Activated naive CD8-positive, alpha-beta T cell treated with anti-CD3 and anti-CD28 coated beads, Interleukin-2, amount 50 U/mL, for 24 hours (primary cell): Measurements from ENCODE around the gene CD36.

ENCODE experiments used
- ATAC-seq: fragments of 150-1000 bp; cut with Tn5 transposase; one replicate; pipeline ENCODE4 v1.10.0; 2021
- DNase-seq: peaks from one replicate; pipeline ENCODE4 v3.0.0; 2021
- H3K27ac Mint-ChIP-seq: one replicate; pipeline ENCODE4 v1.8.0; 2021; ENCODE audit warnings: mild to moderate bottlenecking, mixed read lengths
- H3K27me3 Mint-ChIP-seq: one replicate; pipeline ENCODE4 v1.8.0; 2021; ENCODE audit warnings: mixed read lengths
- H3K36me3 Mint-ChIP-seq: one replicate; pipeline ENCODE4 v1.8.0; 2021; ENCODE audit warnings: low read depth, mixed read lengths
- H3K4me1 Mint-ChIP-seq: one replicate; pipeline ENCODE4 v1.8.0; 2021; ENCODE audit warnings: mixed read lengths
- H3K4me3 Mint-ChIP-seq: one replicate; pipeline ENCODE4 v1.8.0; 2021; ENCODE audit warnings: mild to moderate bottlenecking, moderate library complexity, mixed read lengths
- H3K9me3 Mint-ChIP-seq: one replicate; pipeline ENCODE4 v1.8.0; 2021; ENCODE audit warnings: mixed read lengths

Gene CD36

GRCh38 chr7:80612880-80613279 is 25.6 kb upstream of the CD36 start:
- no peaks in the 10 kb centered on the region for H3K36me3 Mint-ChIP-seq
- H3K4me1 Mint-ChIP-seq = no peaks in the 10 kb centered on the region
- DNase-seq = no peak
- H3K27ac Mint-ChIP-seq = no peak overlapping the region
- peaks cover 3% of the 10 kb centered on the region for H3K27me3 Mint-ChIP-seq
- no peaks in the 10 kb centered on the region for H3K9me3 Mint-ChIP-seq
- H3K4me3 Mint-ChIP-seq = no peak overlapping the region
- ATAC-seq = no peak

DNA sequence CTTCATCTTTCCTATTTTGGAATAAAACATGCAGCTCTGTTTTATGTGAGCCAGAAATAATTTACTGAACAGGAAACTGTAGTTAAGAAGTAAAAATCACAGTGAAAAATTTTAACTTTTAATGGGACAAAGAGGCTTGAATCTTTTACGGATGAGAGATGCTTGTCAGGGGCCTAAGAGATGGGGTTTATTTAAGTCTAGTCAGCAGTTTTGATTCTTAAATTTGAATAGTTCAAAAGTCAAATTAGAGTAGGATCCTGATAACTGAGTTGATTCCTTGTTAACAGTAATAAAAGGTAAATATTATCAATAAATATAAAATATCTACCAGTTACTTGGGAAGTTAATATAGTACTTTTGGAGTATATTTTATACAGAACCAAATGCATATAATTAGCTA is 24.9 kb upstream of the CD36 start:
- Mint-ChIP-seq H3K9me3 (no peaks in the 10 kb centered on the region), H3K4me3 (no peak overlapping the region), H3K27me3 (peaks cover 3% of the 10 kb centered on the region), H3K27ac (no peak overlapping the region), H3K4me1 (no peaks in the 10 kb centered on the region), H3K36me3 (no peaks in the 10 kb centered on the region)
- DNase-seq (no peak), ATAC-seq (no peak)

- DNase-seq (no peak), ATAC-seq (no peak)
- no peaks in the 10 kb centered on the region for H3K36me3 Mint-ChIP-seq
- H3K27me3 Mint-ChIP-seq = no peaks in the 10 kb centered on the region
- no peaks in the 10 kb centered on the region for H3K9me3 Mint-ChIP-seq
- no peak overlapping the region for H3K27ac Mint-ChIP-seq
- no peak overlapping the region for H3K4me3 Mint-ChIP-seq
- no peaks in the 10 kb centered on the region for H3K4me1 Mint-ChIP-seq
These were observed 23.6 kb upstream of the CD36 start for GRCh38 chr7:80614851-80615271.

GRCh38 chr7:80618096-80618495 is 20.3 kb upstream of the CD36 start:
- Mint-ChIP-seq H3K4me3 (no peak overlapping the region), H3K27me3 (no peaks in the 10 kb centered on the region), H3K36me3 (no peaks in the 10 kb centered on the region), H3K9me3 (peaks cover 3% of the 10 kb centered on the region), H3K27ac (no peak overlapping the region), H3K4me1 (no peaks in the 10 kb centered on the region)
- DNase-seq (no peak), ATAC-seq (no peak)

GRCh38 chr7:80619741-80620140 is 18.7 kb upstream of the CD36 start:
- Mint-ChIP-seq H3K36me3 (no peaks in the 10 kb centered on the region), H3K27me3 (no peaks in the 10 kb centered on the region), H3K4me3 (no peak overlapping the region), H3K4me1 (no peaks in the 10 kb centered on the region), H3K27ac (no peak overlapping the region), H3K9me3 (peaks cover 3% of the 10 kb centered on the region)
- no peak for DNase-seq
- no peak for ATAC-seq

- no peak for ATAC-seq
- Mint-ChIP-seq H3K27ac (no peak overlapping the region), H3K36me3 (no peaks in the 10 kb centered on the region), H3K9me3 (peaks cover 3% of the 10 kb centered on the region), H3K4me1 (no peaks in the 10 kb centered on the region), H3K27me3 (peaks cover 2% of the 10 kb centered on the region), H3K4me3 (no peak overlapping the region)
- DNase-seq = no peak
These were observed 15.9 kb upstream of the CD36 start for GRCh38 chr7:80622541-80622940.

GRCh38 chr7:80623503-80624252 is 14.8 kb upstream of the CD36 start:
- Mint-ChIP-seq H3K36me3 (no peaks in the 10 kb centered on the region), H3K4me3 (no peak overlapping the region), H3K27me3 (peaks cover 2% of the 10 kb centered on the region), H3K9me3 (peaks cover 3% of the 10 kb centered on the region), H3K4me1 (no peaks in the 10 kb centered on the region), H3K27ac (no peak overlapping the region)
- DNase-seq (no peak), ATAC-seq (no peak)

- Mint-ChIP-seq H3K36me3 (no peaks in the 10 kb centered on the region), H3K4me1 (no peaks in the 10 kb centered on the region), H3K9me3 (peaks cover 3% of the 10 kb centered on the region), H3K27ac (no peak overlapping the region), H3K27me3 (peaks cover 2% of the 10 kb centered on the region), H3K4me3 (no peak overlapping the region)
- no peak for ATAC-seq
- no peak for DNase-seq
These were observed 13.7 kb upstream of the CD36 start for GRCh38 chr7:80624763-80625162.

GRCh38 chr7:80629023-80629422 is 9.4 kb upstream of the CD36 start:
- Mint-ChIP-seq H3K27me3 (peaks cover 2% of the 10 kb centered on the region), H3K4me1 (no peaks in the 10 kb centered on the region)
- no peak for ATAC-seq

GRCh38 chr7:80630608-80631405 is 7.6 kb upstream of the CD36 start:
- H3K27me3 Mint-ChIP-seq = peaks cover 2% of the 10 kb centered on the region
- H3K36me3 Mint-ChIP-seq = no peaks in the 10 kb centered on the region
- no peaks in the 10 kb centered on the region for H3K4me1 Mint-ChIP-seq
- H3K9me3 Mint-ChIP-seq = no peaks in the 10 kb centered on the region
- ATAC-seq (no peak), DNase-seq (no peak)
- H3K4me3 Mint-ChIP-seq = no peak overlapping the region
- H3K27ac Mint-ChIP-seq = no peak overlapping the region

More at GRCh38 chr7:80629023-80629422, 9.4 kb upstream of the CD36 start:
- H3K4me3 Mint-ChIP-seq = no peak overlapping the region
- no peaks in the 10 kb centered on the region for H3K9me3 Mint-ChIP-seq
- H3K27ac Mint-ChIP-seq = no peak overlapping the region
- no peak for DNase-seq
- H3K36me3 Mint-ChIP-seq = no peaks in the 10 kb centered on the region

- ATAC-seq (no peak), DNase-seq (no peak)
- Mint-ChIP-seq H3K9me3 (no peaks in the 10 kb centered on the region), H3K4me1 (no peaks in the 10 kb centered on the region), H3K4me3 (no peak overlapping the region), H3K27me3 (peaks cover 2% of the 10 kb centered on the region), H3K36me3 (no peaks in the 10 kb centered on the region), H3K27ac (no peak overlapping the region)
These were observed 7.0 kb upstream of the CD36 start for GRCh38 chr7:80631421-80631820.

- H3K9me3 Mint-ChIP-seq = no peaks in the 10 kb centered on the region
- ATAC-seq = no peak
- H3K27ac Mint-ChIP-seq = no peak overlapping the region
- H3K4me1 Mint-ChIP-seq = no peaks in the 10 kb centered on the region
- no peak overlapping the region for H3K4me3 Mint-ChIP-seq
- no peak for DNase-seq
- no peaks in the 10 kb centered on the region for H3K27me3 Mint-ChIP-seq
- no peaks in the 10 kb centered on the region for H3K36me3 Mint-ChIP-seq
These were observed 6.3 kb upstream of the CD36 start for GRCh38 chr7:80632139-80632538.

DNA sequence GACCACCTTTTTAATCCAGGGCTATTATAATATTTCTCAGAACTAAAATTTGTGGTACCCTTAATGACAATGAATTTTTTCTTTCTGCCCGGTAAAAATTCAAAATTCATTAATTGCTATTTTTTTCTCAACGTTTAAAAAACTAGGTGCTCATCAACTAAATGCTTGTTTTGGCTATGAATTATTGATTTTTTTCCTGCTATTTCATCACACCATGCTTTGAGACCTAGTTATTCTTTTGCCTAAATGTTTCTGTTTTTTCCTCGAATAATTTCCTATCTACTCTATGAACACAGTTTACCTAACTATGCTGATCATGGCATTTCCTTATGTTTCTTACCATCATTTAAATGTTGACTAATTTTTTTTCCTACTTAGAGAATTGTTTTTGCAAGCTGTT is 5.6 kb upstream of the CD36 start:
- no peaks in the 10 kb centered on the region for H3K36me3 Mint-ChIP-seq
- no peak overlapping the region for H3K27ac Mint-ChIP-seq
- no peaks in the 10 kb centered on the region for H3K9me3 Mint-ChIP-seq
- DNase-seq = no peak
- no peak for ATAC-seq
- H3K27me3 Mint-ChIP-seq = no peaks in the 10 kb centered on the region
- no peaks in the 10 kb centered on the region for H3K4me1 Mint-ChIP-seq
- no peak overlapping the region for H3K4me3 Mint-ChIP-seq

DNA sequence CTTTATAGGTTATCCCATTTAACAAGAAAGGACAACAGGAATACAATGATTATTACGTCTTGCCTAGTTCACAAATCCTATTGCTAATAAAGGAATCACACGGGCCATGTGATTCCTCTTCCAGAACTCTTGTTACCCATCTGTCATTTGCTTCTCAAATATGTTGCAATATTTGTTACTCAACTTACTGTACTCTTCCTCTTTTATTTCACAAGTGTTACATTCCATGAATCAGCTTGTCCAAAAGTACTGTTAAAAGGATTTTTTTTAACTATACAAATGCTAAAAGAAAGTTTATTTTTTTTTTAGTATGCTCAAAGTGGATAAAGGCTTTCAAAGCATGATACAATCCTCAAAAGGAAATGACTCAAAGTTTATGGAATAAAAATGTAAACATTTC is 3.9 kb upstream of the CD36 start:
- Mint-ChIP-seq H3K36me3 (no peaks in the 10 kb centered on the region), H3K9me3 (peaks cover under 1% of the 10 kb centered on the region), H3K4me3 (no peak overlapping the region), H3K27ac (no peak overlapping the region), H3K27me3 (no peaks in the 10 kb centered on the region), H3K4me1 (no peaks in the 10 kb centered on the region)
- DNase-seq (no peak), ATAC-seq (no peak)

- Mint-ChIP-seq H3K27ac (no peak overlapping the region), H3K27me3 (no peaks in the 10 kb centered on the region), H3K4me1 (no peaks in the 10 kb centered on the region), H3K4me3 (no peak overlapping the region), H3K36me3 (no peaks in the 10 kb centered on the region), H3K9me3 (peaks cover 3% of the 10 kb centered on the region)
- ATAC-seq (no peak), DNase-seq (no peak)
These were observed 2.9 kb upstream of the CD36 start for GRCh38 chr7:80635533-80635932.
